Psoas muscle (tissue), 8 donors: Measurements from ENCODE around the gene FAM50B. TPM values are rescaled to one million over a fixed set of nuclear protein-coding genes. Genes with fewer than 3 reads are reported as not detected.

Experiments
- ATAC-seq, 4 donors: fragments of 200-7000 bp; cut with Tn5 transposase; one replicate each; pipeline ENCODE4 v1.9.1; 2020; ENCODE audit warnings: moderate library complexity in 3 of 4, mild to moderate bottlenecking in 2 of 4
- DNase-seq, 2 donors: peaks; one replicate each; pipeline ENCODE4 v3.0.0-alpha.2; 2020
- H3K27ac ChIP-seq: fragments of 200-600 bp; one replicate; pipeline ENCODE4 v1.8.0; 2022
- H3K27me3 ChIP-seq, 3 donors: fragments of 200-600 bp in 1 of 3; one replicate each; pipeline versions ENCODE4 v1.6.1 to v1.8.0; 2013 to 2022; ENCODE audit warnings: low read length in 2 of 3, mild to moderate bottlenecking in 2 of 3, moderate library complexity in 1 of 3; ENCODE audit not compliant: insufficient read depth in 3 of 3
- H3K36me3 ChIP-seq, 2 donors: fragments of 200-600 bp in 1 of 2; one replicate each; pipeline versions ENCODE4 v1.6.1 to v1.8.0; 2013 to 2022; ENCODE audit warnings: low read depth in 1 of 2, mild to moderate bottlenecking in 1 of 2, moderate library complexity in 1 of 2; ENCODE audit not compliant: insufficient read depth in 1 of 2
- H3K4me1 ChIP-seq: fragments of 200-600 bp; one replicate; pipeline ENCODE4 v1.8.0; 2022
- H3K4me3 ChIP-seq: fragments of 200-600 bp; one replicate; pipeline ENCODE4 v1.8.0; 2022; ENCODE audit warnings: mild to moderate bottlenecking
- H3K9me3 ChIP-seq: fragments of 200-600 bp; one replicate; pipeline ENCODE4 v1.8.0; 2022
- CTCF ChIP-seq: fragments of 200-600 bp; IDR thresholded peaks from one replicate; pipeline ENCODE4 v1.8.0; 2022; ENCODE audit warnings: antibody characterized with exemption
- WGBS, 3 donors: extraction: QIAGEN DNeasy Blood & Tissue Kit; methylation state at CpG; one replicate each; pipeline versions ENCODE4 v1.1.6 to v1.1.7; 2013; 5-methylcytosine and 5-hydroxymethylcytosine counted together
- intact Hi-C, 2 donors: fragments of 100-400 bp; cut with DNase I; formaldehyde crosslinking; loops; one replicate each; pipeline versions ENCODE4 v1.11.0 to v1.14.2; 2022
- polyA plus RNA-seq, 3 donors: library from polyadenylated mRNA; stranded (reverse); fragments of 200-250 nt; gene quantifications; one replicate each; pipeline ENCODE4 v1.2.3, GENCODE V29; 2013
- total RNA-seq, 4 donors: library from RNA; stranded (reverse); fragmentation: NEBNext Ultra II Directional in 2 of 4; extraction: Animal tissue kit (Norgen Biotek cat#: 25700) in 2 of 4; gene quantifications; one replicate each; pipeline versions ENCODE4 v1.2.1 to v1.2.4, GENCODE V29; 2021 to 2023
- donor health status: healthy with polysubstance abuse.
- donor health status: DM: no; HTN: no; CAD: no; lungs with moderate emphysema.
- donor health status: Bipolar disorder and iron deficiency.
- donor health status: healthy.
- donor health status: DM: yes; HTN: yes; CAD: no.
- donor health status: DM: no; HTN: no; CAD: no.
- donor health status: DM: no; HTN: no; CAD: no.
- donor health status: DM: yes; HTN: yes; CAD: no.

Gene FAM50B
- total and polyA plus RNA-seq, 7 donors: 10.1 to 19.6 (median 11.6) TPM

GRCh38 chr6:3808199-3808598, 41.0 kb upstream of the FAM50B start:
- no peaks in the 10 kb centered on the region for H3K36me3 ChIP-seq
- intact Hi-C loops: loop anchor here in 1 of 2 donors (5.0 kb wide), 1 partner anchor 56 kb away; the partner anchor contains the start of gene PXDC1
- 72 to 81% (median 75%) methylated on average over 3 of the region's 3 CpGs for whole genome bisulfite sequencing, 3 donors
- H3K27me3 ChIP-seq: no peaks in the 10 kb centered on the region
- DNase-seq (no peak), ATAC-seq (no peak)
- TF ChIP-seq CTCF: no peak
- H3K4me3 ChIP-seq: no peak overlapping the region
- no peaks in the 10 kb centered on the region for H3K9me3 ChIP-seq
- H3K4me1 ChIP-seq: peaks cover 29% of the 10 kb centered on the region
- peak overlapping the region; percentile 71 for H3K27ac ChIP-seq

- WGBS, 3 donors: 27 to 33% (median 32%) methylated on average over 7 of the region's 7 CpGs
- H3K9me3 ChIP-seq: no peaks in the 10 kb centered on the region
- H3K36me3 ChIP-seq: no peaks in the 10 kb centered on the region
- ATAC-seq (peak; percentile 83 to 91 (median 86)), DNase-seq (peak; percentile 66 to 83)
- H3K27ac ChIP-seq: peak overlapping the region; percentile 71
- no peak for TF ChIP-seq CTCF
- no peaks in the 10 kb centered on the region for H3K27me3 ChIP-seq
- H3K4me1 ChIP-seq: peaks cover 35% of the 10 kb centered on the region
- H3K4me3 ChIP-seq: no peak overlapping the region
- intact Hi-C loops: loop anchor here in 1 of 2 donors (5.0 kb wide), 1 partner anchor 57 kb away; the partner anchor contains the start of gene PXDC1
Observed at GRCh38 chr6:3808759-3809514, 40.2 kb upstream of the FAM50B start.

GRCh38 chr6:3809515-3809891, 39.7 kb upstream of the FAM50B start:
- DNase-seq (no peak), ATAC-seq (no peak)
- intact Hi-C loops: loop anchor here in 1 of 2 donors (5.0 kb wide), 1 partner anchor 57 kb away; the partner anchor contains the start of gene PXDC1
- WGBS, 3 donors: 96 to 100% (median 98%) methylated on average over 1 of the region's 1 CpG
- H3K27ac ChIP-seq: peak overlapping the region; percentile 71
- no peaks in the 10 kb centered on the region for H3K9me3 ChIP-seq
- H3K36me3 ChIP-seq: no peaks in the 10 kb centered on the region
- no peak overlapping the region for H3K4me3 ChIP-seq
- no peak for TF ChIP-seq CTCF
- peaks cover 35% of the 10 kb centered on the region for H3K4me1 ChIP-seq
- H3K27me3 ChIP-seq: no peaks in the 10 kb centered on the region

- DNase-seq: no peak
- no peaks in the 10 kb centered on the region for H3K27me3 ChIP-seq
- H3K36me3 ChIP-seq: no peaks in the 10 kb centered on the region
- WGBS, 3 donors: 92 to 95% (median 94%) methylated on average over 8 to 9 of the region's 9 CpGs
- no peak for ATAC-seq
- no peak for TF ChIP-seq CTCF
- H3K9me3 ChIP-seq: no peaks in the 10 kb centered on the region
- H3K27ac ChIP-seq: no peak overlapping the region
- peaks cover 35% of the 10 kb centered on the region for H3K4me1 ChIP-seq
- intact Hi-C loops: loop anchor here (5.0 kb wide), 1 partner anchor 58 kb away; the partner anchor contains the start of gene PXDC1 (in 2 of the 2)
- H3K4me3 ChIP-seq: no peak overlapping the region
Observed at GRCh38 chr6:3809982-3810381, 39.2 kb upstream of the FAM50B start.
